GM18868 (cell line): Measurements from ENCODE around the gene DDAH1.

ENCODE experiments used
- ATAC-seq: cut with Tn5 transposase; IDR thresholded peaks from one replicate; pipeline ENCODE4 v1.9.1; 2021; ENCODE audit warnings: mild to moderate bottlenecking, moderate library complexity; ENCODE audit not compliant: unreplicated experiment

DDAH1 gene

GRCh38 chr1:85445906-85446305, 19.1 kb downstream of the DDAH1 start:
- ATAC-seq, result no peak

- ATAC-seq, result no peak
Measured at GRCh38 chr1:85444381-85444780, 20.6 kb downstream of the DDAH1 start.

- ATAC-seq, result no peak
Measured at GRCh38 chr1:85440612-85441011, 24.3 kb downstream of the DDAH1 start.

GRCh38 chr1:85438353-85438752, 26.6 kb downstream of the DDAH1 start:
- no peak for ATAC-seq

GRCh38 chr1:85437139-85437538, 27.8 kb downstream of the DDAH1 start:
- ATAC-seq, result no peak

- ATAC-seq, result no peak
Measured at GRCh38 chr1:85433096-85433495, 31.9 kb downstream of the DDAH1 start.

- ATAC-seq, result peak; percentile 45
Measured at GRCh38 chr1:85428471-85429089, 36.4 kb downstream of the DDAH1 start.

- no peak for ATAC-seq
Measured at GRCh38 chr1:85427849-85428248, 37.1 kb downstream of the DDAH1 start.

- no peak for ATAC-seq
Measured at GRCh38 chr1:85427331-85427730, 37.6 kb downstream of the DDAH1 start.

- ATAC-seq, result no peak
Measured at GRCh38 chr1:85421179-85421578, 43.8 kb downstream of the DDAH1 start.

- no peak for ATAC-seq
Measured at GRCh38 chr1:85420199-85420598, 44.8 kb downstream of the DDAH1 start.

GRCh38 chr1:85417876-85418275, 47.1 kb downstream of the DDAH1 start:
- no peak for ATAC-seq

GRCh38 chr1:85417017-85417416, 47.9 kb downstream of the DDAH1 start:
- ATAC-seq, result no peak

- no peak for ATAC-seq
Measured at GRCh38 chr1:85413169-85413568, 51.8 kb downstream of the DDAH1 start.

- ATAC-seq, result no peak
Measured at GRCh38 chr1:85411567-85412305, 53.2 kb downstream of the DDAH1 start.

GRCh38 chr1:85409516-85409915, 55.4 kb downstream of the DDAH1 start:
- no peak for ATAC-seq

GRCh38 chr1:85407746-85408377, 57.1 kb downstream of the DDAH1 start:
- ATAC-seq, result no peak

- ATAC-seq, result no peak
Measured at GRCh38 chr1:85406887-85407533, 57.9 kb downstream of the DDAH1 start.

- no peak for ATAC-seq
Measured at GRCh38 chr1:85406081-85406480, 58.9 kb downstream of the DDAH1 start.

GRCh38 chr1:85404408-85404807, 60.6 kb downstream of the DDAH1 start:
- ATAC-seq, result no peak

- ATAC-seq, result no peak
Measured at GRCh38 chr1:85398391-85399064, 66.4 kb downstream of the DDAH1 start.
